Suppressor macrophage treated with lipopolysaccharide for 1 hour (primary cell): ENCODE results near the gene SKAP2.

Source experiments
- DNase-seq, 3 donors: peaks; one replicate each; pipeline ENCODE4 v3.0.0-alpha.2; 2020 to 2022

Gene SKAP2

GRCh38 chr7:26630941-26631580, 233.3 kb downstream of the SKAP2 start:
- no peak for DNase-seq

GRCh38 chr7:26630361-26630760, 234.0 kb downstream of the SKAP2 start:
- no peak for DNase-seq

GRCh38 chr7:26629696-26630095, 234.7 kb downstream of the SKAP2 start:
- no peak for DNase-seq

- DNase-seq = no peak
Observed at GRCh38 chr7:26627891-26628341, 236.5 kb downstream of the SKAP2 start.

GRCh38 chr7:26627221-26627620, 237.2 kb downstream of the SKAP2 start:
- no peak for DNase-seq

GRCh38 chr7:26626687-26627086, 237.7 kb downstream of the SKAP2 start:
- DNase-seq = no peak

- no peak for DNase-seq
Observed at GRCh38 chr7:26626156-26626555, 238.2 kb downstream of the SKAP2 start.

- DNase-seq = no peak
Observed at GRCh38 chr7:26625286-26625685, 239.1 kb downstream of the SKAP2 start.

- DNase-seq = no peak
Observed at GRCh38 chr7:26624839-26625238, 239.6 kb downstream of the SKAP2 start.

GRCh38 chr7:26624431-26624830, 240.0 kb downstream of the SKAP2 start:
- DNase-seq = no peak

GRCh38 chr7:26620352-26620751, 244.0 kb downstream of the SKAP2 start:
- peak in 2 of 3 donors; percentile 6 to 86 for DNase-seq

- peak in 2 of 3 donors; percentile 4 to 21 for DNase-seq
Observed at GRCh38 chr7:26619348-26619984, 244.9 kb downstream of the SKAP2 start.

- DNase-seq = no peak
Observed at GRCh38 chr7:26618898-26619297, 245.5 kb downstream of the SKAP2 start.

- DNase-seq = no peak
Observed at GRCh38 chr7:26618449-26618848, 245.9 kb downstream of the SKAP2 start.
